CD1c-positive myeloid dendritic cell (primary cell): Measurements from ENCODE around the gene FNDC3B.

Experiments
- DNase-seq: peaks from one replicate; pipeline ENCODE4 v3.0.0-alpha.2; 2016; ENCODE audit errors: extremely low spot score

FNDC3B gene

DNA sequence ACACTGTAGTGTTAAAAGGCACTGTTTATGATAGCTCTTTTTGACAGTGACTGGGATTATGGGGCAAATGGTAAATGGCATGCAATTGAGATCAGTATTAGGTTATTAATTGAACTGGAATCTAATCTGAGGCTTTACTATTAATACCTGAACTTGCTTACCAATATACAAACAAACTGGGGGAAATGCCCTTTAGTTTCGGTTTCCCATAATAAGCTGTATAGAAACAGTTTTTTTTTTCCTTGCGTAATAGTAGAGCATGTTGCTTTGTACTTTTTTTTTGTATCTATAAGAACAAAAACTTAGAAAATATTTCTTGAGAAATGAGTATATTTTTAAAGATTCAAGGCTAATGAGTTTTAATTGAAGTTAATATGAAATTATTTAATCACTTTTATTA lies 95.0 kb downstream of the FNDC3B start:
- peak; percentile 75 for DNase-seq

DNA sequence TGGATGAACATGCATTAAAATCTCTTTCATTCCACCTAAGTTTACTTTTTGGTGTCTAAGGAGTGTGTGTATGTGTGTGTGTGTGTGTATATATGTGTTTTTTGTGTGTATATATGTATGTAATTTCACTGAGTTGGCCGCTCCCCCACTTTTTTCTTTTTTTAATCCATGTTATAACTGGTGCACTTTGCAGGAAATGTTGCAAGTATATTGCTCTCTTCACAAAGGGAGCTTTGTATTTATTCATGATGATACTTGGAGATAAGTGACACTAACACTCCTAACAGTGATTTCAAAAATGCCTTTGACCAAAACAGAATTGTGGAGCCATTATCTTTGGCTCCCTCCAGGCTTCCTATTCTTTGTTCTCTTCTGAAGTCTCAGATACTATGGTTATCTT lies 95.8 kb downstream of the FNDC3B start:
- no peak for DNase-seq

GRCh38 chr3:172135820-172136219 lies 96.4 kb downstream of the FNDC3B start:
- peak; percentile 83 for DNase-seq

DNA sequence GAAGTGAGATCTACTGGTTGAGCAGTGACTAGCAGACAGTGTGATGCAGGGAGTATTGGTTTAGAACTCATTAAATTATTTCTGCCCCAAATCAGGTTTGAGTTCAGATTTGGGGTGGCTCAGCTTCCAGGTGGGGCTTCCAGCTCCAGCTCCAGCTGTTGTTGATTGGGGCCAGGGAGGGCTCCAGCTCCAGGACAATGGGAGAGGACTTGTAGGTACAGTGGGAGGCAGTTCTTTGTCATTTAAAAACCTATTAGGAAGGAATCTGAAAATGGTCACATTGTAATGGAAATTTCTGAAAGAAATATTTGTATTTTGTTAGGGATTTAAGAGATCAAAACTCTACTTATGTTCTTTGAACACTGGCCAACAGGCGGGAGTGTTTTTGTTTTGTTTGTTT lies 97.0 kb downstream of the FNDC3B start:
- no peak for DNase-seq

GRCh38 chr3:172137287-172138192 lies 98.2 kb downstream of the FNDC3B start:
- DNase-seq: peak; percentile 82

DNA sequence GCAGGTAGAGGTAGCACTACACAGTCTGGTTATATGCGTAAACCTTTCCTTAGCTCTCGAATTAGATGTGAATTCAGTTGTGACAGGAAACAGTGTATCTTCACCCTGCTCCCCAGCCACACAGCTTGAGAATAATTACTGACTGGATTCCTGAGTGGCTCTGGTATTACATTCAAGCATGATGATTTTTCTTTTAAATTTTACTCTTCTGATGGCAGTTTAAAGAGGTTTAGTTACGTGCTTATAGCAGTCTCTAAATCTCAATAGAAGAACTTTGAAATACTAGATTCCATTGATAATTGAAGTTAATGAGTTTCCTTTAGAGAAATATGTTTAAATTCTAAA lies 98.8 kb downstream of the FNDC3B start:
- DNase-seq: no peak

DNA sequence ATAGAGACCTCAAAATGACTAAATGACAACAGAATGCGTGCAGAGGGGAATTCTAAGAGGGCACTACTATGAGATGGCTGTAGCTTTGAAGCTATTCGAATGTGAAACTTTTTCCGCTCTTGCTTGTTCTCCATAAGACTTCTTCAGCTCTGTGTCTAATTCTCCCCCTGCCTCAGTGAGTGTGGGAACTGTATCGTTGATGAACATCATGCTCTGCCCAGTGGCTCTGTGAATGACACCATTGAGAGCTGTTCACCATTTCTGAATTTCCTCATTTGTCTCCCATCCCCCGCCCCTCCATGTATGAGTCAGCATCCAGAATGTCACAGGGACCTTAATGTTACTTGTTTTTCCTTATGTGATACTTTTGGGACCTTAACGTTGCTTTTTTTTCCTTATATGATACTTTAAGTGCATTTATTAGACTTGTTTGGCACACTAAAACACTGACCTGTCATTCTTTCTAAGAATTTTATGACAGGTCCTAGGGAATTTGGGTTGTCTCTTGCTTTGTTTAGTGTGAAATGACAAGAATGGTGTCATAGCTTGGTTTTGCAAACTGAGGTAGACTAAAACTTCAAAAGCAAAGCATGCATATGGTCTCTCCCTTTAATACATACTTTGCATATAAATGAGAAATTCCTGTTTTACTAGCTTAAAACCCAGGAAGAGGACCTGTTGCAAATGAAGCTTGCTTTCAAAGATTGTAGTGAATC lies 99.6 kb downstream of the FNDC3B start:
- DNase-seq: peak; percentile 88

- no peak for DNase-seq
Measured at GRCh38 chr3:172139528-172140276, 100.3 kb downstream of the FNDC3B start.

- DNase-seq: peak; percentile 78
Measured at GRCh38 chr3:172140499-172141391, 101.4 kb downstream of the FNDC3B start.

DNA sequence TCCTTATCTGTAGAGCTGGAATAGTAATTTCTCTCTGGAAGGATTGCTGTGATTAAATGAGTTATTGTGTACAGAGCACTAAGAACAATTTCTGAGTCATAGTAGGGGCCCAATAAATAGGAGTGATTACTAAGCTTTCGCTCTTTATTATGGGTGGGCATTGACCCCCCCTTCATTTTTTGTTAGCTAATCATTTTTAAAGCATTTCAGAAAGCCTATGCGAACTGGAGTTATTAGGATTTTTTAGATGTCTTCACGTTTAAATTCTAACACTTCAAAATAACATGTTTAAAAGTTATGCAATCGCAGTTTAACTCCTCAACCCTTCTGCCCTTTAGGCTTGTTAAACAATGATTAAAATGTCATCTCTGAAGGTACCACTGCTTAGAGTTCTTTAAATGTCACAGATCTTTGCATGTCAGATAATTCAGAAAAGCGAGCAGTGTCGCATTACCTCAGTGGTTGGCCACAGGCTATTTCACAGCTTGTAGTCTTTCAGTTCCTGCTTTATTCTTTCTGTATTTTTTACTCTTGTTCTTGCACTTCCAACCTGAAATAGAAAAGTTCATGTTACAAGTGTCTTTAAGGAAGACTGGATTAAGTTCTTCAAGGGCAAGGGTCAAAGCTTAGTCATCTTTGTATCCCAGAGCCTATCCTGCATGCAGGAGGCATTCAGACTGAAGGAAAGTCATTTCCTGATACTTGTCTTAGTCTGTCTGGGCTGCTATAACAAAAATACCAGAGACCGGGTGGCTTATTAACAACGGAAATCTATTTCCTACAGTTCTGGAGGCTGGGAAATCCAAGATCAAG lies 102.9 kb downstream of the FNDC3B start:
- peak; percentile 77 for DNase-seq

- DNase-seq: peak; percentile 38
Measured at GRCh38 chr3:172142864-172143451, 103.6 kb downstream of the FNDC3B start.

DNA sequence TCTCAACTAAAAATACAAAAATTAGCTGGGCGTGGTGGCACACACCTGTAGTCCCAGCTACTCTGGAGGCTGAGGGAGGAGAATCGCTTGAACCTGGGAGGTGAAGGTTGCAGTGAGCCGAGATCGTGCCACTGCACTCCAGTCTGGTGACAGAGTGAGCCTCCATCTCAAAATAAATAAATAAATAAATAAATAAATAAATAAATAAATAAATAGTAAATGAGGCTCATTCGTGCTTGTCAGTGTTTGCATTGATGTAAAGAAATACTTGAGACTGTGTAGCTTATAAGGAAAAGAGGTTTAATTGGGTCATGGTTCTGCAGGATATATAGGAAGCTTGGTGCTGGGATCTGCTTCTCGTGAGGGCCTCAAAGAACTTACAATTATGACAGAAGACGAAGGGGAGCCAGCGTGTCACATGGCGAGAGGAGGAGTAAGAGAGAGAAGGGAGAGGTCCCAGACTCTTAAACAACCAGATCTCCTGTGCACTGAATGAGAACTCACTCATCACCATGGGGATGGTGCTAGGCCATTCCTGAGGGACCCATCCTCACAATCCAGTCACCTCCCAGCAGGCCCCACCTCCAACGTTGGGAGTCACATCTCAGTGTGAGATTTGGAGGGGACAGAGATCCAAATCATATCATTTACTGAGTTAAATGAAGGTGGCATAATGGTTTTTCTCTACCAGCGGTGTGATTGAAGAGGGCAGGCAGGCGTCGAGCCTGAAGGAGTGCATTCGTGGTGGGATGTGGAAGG lies 104.5 kb downstream of the FNDC3B start:
- no peak for DNase-seq

- DNase-seq: peak; percentile 36
Measured at GRCh38 chr3:172144601-172145000, 105.2 kb downstream of the FNDC3B start.

- DNase-seq: peak; percentile 72
Measured at GRCh38 chr3:172145031-172145686, 105.8 kb downstream of the FNDC3B start.

DNA sequence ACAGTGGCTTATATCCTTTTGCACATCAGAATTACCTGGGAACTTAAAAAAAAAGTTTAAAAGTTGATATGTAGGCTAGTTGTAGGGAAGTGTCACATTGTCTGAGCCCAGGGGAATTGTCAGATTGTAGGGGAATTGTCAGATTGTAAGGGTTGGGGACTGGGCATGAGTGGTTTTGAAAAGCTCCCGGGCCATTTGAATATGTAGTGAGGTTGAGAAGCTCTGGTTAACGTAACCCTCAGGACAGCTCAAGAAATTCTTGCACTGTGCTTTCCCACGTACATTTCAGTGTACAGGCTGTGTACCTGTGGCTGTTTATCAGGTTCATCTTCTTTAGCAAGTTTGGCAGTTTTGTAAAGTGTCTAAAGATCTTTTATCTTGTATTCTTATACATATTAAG lies 107.0 kb downstream of the FNDC3B start:
- no peak for DNase-seq

DNA sequence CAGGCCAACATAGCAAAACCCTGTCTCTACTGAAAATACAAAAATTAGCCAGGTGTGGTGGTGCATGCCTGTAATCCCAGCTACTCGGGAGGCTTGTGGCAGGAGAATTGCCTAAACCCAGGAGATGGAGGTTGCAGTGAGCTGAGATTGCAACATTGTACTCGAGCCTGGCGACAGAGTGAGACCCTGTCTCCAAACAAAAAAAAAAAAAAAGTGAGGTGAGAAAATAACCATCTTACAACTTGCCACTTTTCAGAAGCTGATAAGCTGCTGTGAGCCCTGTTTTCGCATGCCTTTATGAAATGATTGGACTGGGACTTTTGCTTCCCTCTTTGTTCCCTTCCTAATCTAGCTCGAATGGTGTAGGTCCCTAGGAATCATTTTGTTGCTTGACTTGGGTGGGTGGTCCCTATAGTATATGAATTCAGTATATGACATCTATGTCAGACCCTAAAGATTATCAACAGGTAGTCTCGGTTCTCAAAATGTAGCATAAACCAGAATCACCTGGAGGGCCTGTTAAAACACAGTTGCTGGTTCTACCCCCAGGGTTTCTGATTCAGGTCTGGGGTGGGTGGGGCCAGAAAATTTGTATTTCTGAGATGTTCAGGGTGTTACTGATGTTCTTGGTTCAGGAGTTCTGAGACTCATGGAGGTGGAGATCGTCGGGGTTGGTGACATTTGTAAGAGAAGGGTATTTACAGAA lies 107.9 kb downstream of the FNDC3B start:
- no peak for DNase-seq

DNA sequence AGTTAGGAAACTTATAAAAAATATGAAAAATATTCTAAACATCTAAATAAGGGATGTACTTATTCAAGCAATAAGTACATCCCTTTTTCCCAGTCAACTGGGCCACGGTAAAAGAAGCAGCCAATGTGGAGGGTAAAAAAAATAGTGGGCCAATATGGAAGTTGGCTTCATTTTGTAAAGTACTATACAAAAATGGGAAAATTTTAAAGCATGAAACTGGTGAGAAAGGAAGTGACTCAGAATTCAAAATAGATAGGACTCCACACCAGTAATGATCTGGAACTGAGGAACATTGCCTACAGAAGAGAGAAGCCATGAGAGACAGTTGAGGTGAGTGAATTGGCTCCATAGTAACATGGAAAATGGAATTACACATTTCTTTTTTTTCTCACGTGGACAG lies 108.9 kb downstream of the FNDC3B start:
- peak; percentile 67 for DNase-seq
